Neutrophil (primary cell): ENCODE measurements around the gene NUDT14.

Experiments used
- H3K27ac ChIP-seq: fragments of 200-600 bp; sonication (generic); 2 replicates; pipeline ENCODE4 v1.5.1; 2016; ENCODE audit warnings: mild to moderate bottlenecking, moderate library complexity
- H3K27me3 ChIP-seq: fragments of 200-600 bp; sonication (generic); 2 replicates; pipeline ENCODE4 v1.6.0; 2016; ENCODE audit warnings: mild to moderate bottlenecking
- H3K36me3 ChIP-seq: fragments of 200-600 bp; sonication (generic); 2 replicates; pipeline ENCODE4 v1.5.1; 2017
- H3K4me1 ChIP-seq, 2 experiments: fragments of 200-600 bp in 1 of 2; sonication (generic) in 1 of 2; 1 replicate in 1 of 2; 2 replicates in 1 of 2; pipeline versions ENCODE4 v1.5.1 to v1.6.1; 2013 to 2016; ENCODE audit warnings: low read depth in 1 of 2, low read length in 1 of 2, mild to moderate bottlenecking in 1 of 2, moderate library complexity in 1 of 2; ENCODE audit not compliant: control insufficient read depth in 1 of 2, insufficient read depth in 1 of 2
- H3K4me3 ChIP-seq, 2 experiments: fragments of 200-600 bp in 1 of 2; sonication (generic) in 1 of 2; 1 replicate in 1 of 2; 2 replicates in 1 of 2; pipeline ENCODE4 v1.5.1; 2013 to 2016; ENCODE audit warnings: low read depth in 1 of 2, low read length in 1 of 2, mild to moderate bottlenecking in 1 of 2, moderate library complexity in 1 of 2
- H3K9me3 ChIP-seq: fragments of 200-600 bp; sonication (generic); 2 replicates; pipeline ENCODE4 v1.5.1; 2016
- CTCF ChIP-seq: fragments of 200-600 bp; sonication (generic); IDR thresholded peaks from 2 replicates; pipeline ENCODE4 v1.5.1; 2016; ENCODE audit warnings: antibody characterized with exemption

NUDT14 gene

DNA sequence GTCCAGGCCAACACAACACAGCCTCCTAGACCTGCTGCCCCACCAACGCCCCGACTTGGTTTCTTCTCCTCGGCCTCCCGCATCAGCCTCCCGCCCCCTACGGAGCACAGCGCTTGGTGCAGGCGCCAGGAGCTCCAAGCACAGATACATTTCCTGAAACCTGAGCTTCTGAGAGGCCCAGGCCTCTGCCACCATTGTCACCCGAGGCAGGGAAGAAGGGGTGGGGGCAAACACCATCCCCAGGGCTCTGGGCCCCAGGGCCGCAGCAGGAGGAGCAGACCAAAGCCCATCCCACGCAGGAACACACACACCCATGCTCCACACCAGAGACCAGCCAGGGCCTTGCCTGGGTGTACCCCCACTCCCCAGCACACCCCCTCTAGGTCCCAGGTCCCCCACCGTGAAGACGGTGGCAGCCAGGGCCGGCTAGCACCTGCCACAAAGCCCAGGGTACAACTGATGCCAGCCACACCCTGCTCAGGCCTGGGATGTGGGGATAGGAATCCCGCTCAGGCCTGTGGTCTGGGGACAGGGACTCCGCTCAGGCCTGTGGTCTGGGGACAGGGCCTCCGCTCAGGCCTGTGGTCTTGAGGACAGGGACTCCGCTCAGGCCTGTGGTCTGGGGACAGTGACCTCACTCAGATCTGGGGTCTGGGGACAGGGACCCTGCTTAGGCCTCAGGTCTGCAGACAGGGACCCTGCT lies 17.9 kb downstream of the NUDT14 start:
- peaks cover 47% of the 10 kb centered on the region for H3K27me3 ChIP-seq

DNA sequence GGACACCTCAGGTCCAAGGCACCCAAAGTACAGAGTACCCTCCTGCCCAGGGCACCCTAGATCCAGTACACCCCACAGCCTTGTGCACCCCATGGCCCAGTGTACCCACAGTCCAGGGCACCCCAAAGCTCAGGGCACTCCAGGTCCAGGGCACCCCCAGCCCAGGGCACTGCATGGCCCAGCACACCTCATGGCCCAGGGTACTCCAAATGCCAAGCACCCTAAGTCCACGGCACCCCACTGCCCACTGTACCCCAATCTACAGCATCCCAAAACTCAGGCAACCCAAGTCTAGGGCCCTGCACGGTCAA lies 18.5 kb downstream of the NUDT14 start:
- no peaks in the 10 kb centered on the region for H3K9me3 ChIP-seq
- no peak overlapping the region for H3K4me3 ChIP-seq
- TF ChIP-seq CTCF = no peak
- H3K27ac ChIP-seq = no peak overlapping the region
- peaks cover 41% of the 10 kb centered on the region for H3K27me3 ChIP-seq
- H3K36me3 ChIP-seq = no peaks in the 10 kb centered on the region
- H3K4me1 ChIP-seq = peaks cover 1 to 2% of the 10 kb centered on the region in 2 experiments

More for the DNA sequence above, 17.9 kb downstream of the NUDT14 start:
- no peaks in the 10 kb centered on the region for H3K9me3 ChIP-seq
- no peak for TF ChIP-seq CTCF
- H3K4me1 ChIP-seq = peaks cover 5% of the 10 kb centered on the region in 2 experiments
- H3K27ac ChIP-seq = no peak overlapping the region
- no peak overlapping the region for H3K4me3 ChIP-seq
- no peaks in the 10 kb centered on the region for H3K36me3 ChIP-seq

DNA sequence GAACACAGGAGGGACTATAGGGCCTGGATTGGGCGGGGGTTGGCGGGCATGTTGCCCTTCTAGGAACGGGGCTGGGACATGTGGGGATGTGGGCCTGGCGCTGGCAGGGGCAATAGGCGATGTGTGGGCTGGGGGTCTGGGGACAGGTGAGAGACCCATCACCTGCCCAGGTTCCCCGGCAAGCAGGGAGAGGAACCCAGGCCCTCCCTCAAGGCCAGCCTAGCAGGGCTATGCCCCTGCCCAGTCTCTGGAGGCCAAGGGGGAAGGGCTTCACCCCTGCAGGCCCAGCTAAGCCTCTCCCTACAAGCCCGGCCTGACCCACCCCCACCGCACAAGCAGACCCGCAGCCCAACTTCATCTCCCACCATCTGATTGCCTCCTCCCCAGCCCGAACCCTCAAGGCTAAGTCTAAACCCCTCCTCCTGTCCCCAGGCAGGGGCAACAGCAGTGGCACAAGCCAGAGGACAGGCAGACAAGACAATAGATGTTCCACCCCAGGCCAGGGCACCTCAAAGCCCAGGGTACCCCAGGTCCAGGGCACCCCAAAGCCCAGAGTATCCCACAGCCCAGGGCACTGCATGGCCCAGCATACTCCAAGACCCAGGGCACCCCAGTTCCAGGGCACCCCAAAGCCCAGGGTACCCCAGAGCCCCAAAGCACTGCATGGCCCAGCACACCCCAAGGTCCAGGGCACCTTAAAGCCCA lies 19.0 kb downstream of the NUDT14 start:
- no peaks in the 10 kb centered on the region for H3K4me1 ChIP-seq
- no peaks in the 10 kb centered on the region for H3K36me3 ChIP-seq
- no peak for TF ChIP-seq CTCF
- no peak overlapping the region for H3K27ac ChIP-seq
- H3K4me3 ChIP-seq = no peak overlapping the region
- peaks cover 36% of the 10 kb centered on the region for H3K27me3 ChIP-seq
- H3K9me3 ChIP-seq = no peaks in the 10 kb centered on the region

GRCh38 chr14:105161309-105161708 lies 19.8 kb downstream of the NUDT14 start:
- Histone ChIP-seq H3K27ac (no peak overlapping the region), H3K4me3 (no peak overlapping the region), H3K36me3 (no peaks in the 10 kb centered on the region), H3K9me3 (no peaks in the 10 kb centered on the region), H3K27me3 (peaks cover 28% of the 10 kb centered on the region), H3K4me1 (no peaks in the 10 kb centered on the region)
- no peak for TF ChIP-seq CTCF

DNA sequence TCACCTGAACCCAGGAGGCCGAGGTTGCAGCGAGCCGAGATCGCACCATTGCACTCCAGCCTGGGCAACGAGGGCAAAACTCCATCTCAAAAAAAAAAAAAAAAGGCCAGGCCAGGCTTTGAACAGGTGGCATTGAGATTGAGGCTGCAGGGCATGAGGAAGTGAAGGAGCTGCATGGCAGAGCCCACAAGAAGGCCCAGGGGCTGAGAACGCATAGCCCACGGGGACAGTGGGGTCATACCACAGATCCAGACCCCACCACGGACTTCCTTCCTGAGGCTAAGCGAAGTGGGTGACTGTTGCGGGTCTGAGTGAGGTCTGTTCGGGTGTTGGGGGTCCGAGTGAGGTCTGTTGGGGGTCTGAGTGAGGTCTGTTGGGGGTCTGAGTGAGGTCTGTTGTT lies 20.3 kb downstream of the NUDT14 start:
- TF ChIP-seq CTCF = no peak
- no peaks in the 10 kb centered on the region for H3K36me3 ChIP-seq
- H3K9me3 ChIP-seq = no peaks in the 10 kb centered on the region
- no peak overlapping the region for H3K27ac ChIP-seq
- no peak overlapping the region for H3K4me3 ChIP-seq
- H3K4me1 ChIP-seq = no peaks in the 10 kb centered on the region
- H3K27me3 ChIP-seq = peaks cover 23% of the 10 kb centered on the region
